HG02571 (cell line): ENCODE results near the gene ARL6IP5.

Experiments used
- ATAC-seq: cut with Tn5 transposase; IDR thresholded peaks from one replicate; pipeline ENCODE4 v1.9.1; 2021; ENCODE audit warnings: mild to moderate bottlenecking, moderate library complexity; ENCODE audit not compliant: unreplicated experiment

The ARL6IP5 gene

DNA sequence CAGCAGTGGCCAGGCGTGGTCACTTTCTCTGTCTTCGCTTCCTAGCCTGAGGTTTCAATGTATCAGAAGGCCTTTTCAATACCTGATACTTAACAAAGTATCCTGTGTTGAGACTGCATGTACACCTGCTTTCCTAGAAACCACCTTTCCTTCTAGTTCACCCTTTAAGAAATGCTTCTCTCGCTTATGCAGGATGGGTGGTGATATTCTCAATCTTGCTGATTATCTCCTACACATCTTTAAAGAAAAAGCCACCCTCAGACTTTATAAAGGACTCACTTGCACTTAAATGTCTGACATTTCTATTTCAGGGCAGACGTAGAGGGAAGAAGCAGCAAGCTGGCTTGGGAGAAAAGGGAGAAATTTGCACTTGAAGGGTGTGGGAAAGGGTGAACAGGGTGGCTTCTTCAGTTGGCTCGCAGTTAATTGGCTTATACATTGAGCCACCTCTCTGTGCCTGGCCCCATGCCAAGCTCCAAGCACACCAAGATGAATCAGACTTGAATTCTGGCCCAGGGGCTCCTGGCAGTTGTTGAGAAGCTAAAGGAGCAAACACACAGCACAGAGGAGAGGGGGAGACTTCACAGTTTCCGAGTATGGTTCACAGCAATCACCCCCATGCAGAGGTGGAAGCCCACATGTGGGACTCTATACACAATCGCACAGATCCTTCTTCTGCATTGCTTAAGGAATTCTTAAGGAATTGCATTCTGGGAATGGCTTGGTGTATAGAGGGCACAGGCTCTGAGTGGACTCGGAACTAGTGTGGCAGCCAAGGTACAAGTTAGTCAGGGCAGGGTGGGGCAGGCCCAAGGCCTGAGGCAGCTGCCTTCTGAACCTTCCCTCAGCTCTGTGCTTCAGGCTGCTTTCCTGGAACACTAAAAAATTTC lies 1.3 kb downstream of the ARL6IP5 start:
- no peak for ATAC-seq

DNA sequence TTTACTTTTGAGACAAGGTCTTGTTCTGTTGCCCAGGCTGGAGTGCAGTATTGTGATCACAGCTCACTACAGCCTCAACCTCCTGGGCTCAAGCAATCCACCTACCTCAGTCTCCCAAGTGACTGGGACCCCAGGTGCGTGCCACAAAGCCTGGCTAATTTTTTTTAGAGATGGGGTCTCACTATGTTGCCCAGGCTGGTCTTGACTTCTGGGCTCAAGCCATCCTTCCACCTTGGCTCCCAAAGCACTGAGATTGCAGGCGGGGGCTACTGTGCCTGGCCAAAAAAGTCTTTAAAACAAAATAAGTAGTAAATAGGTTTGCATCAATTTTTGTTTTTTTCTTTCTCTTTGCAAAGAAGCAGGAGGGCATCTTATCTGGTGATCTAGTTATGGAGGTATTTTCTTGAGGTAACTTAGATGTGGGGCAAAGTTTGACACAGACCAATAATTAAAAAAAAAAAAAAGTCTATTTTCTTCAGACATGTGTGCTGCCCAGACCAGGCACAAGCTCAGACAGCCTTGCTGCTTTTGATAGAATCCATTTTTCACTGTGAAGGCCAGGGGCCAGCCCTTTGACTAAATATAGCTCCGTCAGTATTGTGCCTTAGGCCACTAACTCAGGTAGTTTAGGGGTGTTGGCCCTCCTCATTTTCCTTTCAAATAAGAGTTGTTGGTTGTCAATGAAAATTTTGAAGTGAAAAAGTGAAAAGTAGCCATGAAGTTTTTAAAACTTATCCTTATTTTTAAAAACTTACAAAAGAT lies 2.5 kb downstream of the ARL6IP5 start:
- ATAC-seq = no peak

DNA sequence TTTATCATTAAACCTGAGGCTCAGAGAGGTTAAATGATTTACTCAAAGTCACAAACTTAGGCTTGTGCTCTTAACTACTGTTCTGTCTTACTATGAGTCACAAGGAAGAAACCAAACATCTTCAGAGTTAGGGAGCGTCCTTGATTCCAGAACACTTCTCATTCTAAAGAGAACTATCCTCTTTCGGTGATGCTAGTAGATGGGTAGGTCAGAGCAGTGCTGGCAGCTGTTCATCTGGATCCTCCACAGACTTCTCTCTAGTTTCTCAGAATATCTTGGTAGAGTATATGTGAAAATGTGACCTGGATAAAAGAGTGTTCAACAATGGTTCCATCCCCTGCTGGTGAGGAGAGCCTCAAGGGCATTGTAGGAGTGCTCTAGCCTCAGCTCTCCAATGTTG lies 3.3 kb downstream of the ARL6IP5 start:
- no peak for ATAC-seq

DNA sequence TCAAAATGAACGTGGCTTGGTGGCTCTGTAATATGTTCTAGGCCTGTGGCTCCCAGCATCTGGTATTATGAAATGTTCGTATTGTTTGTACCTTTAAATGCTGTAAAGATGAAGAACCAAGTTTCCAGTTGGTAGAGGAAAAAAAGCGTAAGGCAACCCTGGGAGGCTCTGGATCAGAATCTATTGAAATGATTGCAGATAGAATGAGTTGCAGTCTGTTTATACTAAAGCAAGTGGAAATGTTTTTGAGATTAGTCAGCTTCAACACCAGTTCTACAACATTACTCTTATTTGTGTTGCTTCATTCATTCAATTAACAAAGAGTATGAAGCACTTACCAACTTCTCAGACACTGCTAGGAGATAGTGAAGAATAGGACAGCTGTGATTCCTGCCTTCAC lies 5.3 kb downstream of the ARL6IP5 start:
- ATAC-seq = no peak

DNA sequence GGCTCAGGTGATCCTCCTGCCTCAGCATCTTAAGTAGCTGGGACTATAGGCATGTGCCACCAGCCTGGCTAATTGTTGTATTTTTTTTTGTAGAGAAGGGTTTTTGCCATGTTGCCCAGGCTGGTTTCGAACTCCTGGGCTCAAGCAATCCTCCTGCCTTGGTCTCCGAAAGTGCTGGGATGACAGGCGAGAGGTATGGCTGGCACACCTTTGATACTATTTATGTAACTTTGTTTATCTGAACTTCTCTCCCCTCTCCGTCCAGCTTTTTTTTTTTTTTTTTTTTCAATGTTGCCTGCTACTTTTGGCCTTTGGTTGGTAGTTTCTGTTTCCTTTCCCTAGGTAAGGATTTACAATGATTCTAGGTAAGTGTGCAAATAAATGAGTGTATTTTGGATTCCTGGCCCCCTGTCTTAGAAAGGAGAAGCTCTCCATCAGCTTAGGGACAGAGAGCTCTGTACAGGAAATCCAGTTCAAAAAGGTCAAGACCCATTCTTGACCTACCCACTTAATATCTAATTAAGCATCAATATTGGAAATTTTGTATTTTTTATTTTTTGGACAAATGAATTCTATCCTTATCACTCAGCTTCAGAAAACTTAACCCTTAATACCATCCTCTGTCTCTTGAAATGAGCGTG lies 6.8 kb downstream of the ARL6IP5 start:
- ATAC-seq = peak; percentile 1

DNA sequence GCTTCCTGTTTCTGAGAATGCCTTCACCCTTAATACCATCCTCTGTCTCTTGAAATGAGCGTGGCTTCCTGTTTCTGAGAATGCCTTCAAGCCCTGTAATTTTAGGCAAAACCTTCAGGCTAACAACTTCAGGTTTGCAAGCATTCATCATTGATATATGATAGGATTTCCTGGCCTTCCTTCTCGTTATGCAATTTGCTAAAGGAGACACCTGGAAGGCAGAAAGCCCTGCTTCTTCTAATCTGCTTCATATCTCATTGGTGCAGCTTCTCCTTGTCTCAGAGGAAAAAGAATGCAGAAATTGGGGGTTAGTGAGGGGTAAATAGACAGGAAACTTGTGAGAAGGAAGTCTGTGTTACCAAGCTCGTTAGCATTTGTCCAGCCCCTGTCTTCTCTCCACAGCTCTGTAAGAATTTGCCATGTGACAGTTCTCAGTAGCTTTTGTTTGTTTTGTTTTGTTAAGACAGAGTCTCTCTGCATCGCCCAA lies 7.3 kb downstream of the ARL6IP5 start:
- peak; percentile 56 for ATAC-seq

DNA sequence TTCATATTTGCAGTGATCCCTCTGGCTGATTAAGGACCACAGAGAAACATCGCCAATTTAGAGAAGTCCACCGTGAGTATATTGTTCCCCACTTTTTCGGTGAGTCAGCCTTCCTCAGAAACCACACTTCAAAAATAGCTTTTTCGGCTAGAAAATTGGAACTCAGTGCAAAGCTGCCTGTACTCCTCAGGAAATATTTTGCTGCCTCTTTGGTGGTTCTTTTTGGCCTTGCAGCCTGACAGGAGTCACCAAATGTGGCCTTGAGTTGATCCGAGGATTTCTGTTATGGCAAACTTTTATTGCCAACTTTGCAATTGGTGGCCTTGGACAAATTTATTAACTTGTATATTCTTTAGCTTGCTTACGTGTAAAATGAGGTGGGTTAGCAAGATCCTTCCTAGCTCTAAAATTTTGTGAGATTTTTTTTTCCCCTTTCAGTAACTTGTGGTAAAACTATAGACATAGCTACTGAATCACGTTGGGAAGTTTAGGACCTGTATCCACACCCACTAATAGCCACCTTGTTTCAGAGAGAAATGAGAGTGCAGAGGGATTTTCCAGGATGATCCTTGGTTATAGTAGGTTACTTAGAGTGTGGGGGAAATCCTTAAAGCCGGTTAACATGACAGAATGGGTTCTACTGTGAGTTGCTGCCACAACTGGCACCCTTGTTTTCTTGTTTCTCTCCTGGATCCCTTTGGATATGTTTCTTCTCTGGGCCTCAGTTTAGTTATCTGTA lies 9.9 kb downstream of the ARL6IP5 start:
- ATAC-seq = no peak

DNA sequence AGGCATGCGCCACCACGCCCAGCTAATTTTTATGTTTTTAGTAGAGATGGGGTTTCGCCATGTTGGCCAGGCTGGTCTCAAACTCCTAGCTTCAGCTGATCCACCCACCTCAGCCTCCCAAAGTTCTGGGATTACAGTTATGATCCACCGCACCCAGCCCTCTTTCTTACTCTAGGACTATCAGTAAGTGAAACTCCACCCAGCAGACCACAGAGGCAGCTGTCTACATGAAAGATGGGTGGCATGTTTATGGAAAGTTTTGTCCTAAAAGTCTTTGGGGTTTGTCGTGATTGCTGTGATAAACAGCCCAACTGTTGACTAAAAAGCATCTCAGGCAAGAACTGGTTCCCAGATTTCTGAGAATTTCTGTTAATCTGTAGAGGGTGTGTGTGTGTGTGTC lies 10.9 kb downstream of the ARL6IP5 start:
- ATAC-seq = no peak

DNA sequence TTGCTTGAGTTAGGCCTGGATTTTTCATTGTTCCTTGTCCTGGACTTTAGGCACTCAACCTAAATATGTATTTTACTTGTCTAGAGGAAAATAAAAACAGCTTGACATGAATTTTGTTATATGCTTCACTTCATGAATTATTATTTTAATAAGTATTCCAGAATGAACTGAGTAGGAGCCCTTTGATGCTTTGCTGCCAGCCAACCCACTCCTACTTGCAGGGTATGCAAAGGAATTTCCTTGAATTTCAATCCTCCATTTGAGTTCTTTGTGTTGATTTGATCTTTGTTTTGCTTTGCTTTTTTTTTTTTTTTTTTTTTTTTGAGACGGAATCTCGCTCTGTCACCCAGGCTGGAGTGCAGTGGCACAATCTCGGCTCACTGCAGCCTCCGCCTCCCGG lies 11.6 kb downstream of the ARL6IP5 start:
- no peak for ATAC-seq

DNA sequence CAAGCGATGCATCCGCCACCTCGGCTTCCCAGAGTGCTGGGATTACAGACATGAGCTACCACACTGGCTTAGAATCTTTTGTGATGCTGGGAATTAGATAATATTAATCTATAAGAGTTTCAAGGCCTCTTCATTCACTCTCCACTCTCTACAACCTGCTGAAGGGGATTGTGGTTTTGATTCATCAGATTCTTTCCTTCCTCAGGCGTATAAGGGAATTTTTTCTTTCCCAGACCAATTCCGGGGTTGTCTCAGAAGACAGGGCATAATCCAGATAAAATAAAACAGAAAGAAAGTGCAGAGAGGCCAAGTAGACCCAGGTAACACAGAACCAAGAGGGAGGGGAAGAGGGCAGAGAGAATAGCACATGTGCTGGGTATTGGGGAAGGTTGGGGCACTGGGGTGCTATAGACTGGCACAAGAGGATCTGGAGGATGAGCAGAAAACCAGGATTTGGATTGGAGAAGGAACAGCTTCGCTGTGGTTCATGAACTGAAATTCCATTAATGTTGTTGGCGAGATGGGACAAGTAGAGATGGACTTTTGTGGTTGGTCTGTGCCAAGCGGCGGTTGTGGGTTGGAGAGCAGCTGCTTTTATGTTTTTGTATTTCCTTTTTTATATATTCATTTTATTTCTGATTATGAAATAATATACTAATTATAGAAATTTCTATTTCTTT lies 12.8 kb downstream of the ARL6IP5 start:
- ATAC-seq = no peak

DNA sequence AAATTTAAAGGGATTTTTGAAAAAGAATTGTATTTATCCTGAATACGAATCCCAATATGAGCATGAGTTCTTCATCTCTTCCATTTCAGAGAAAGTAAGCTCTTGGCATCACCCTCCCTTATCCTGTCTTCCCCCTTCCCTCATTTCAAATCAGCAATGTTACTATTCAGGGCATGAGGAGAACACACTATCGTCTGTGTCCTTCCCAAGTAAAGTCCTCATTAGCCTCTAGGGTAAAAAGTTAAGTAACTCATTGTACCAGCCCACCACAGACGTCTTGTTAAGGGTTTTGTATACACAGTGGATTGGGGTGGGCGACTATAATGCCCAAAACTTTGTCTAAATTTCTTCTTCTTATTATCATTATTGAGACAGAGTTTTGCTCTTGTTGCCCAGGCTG lies 14.8 kb downstream of the ARL6IP5 start:
- ATAC-seq = no peak

DNA sequence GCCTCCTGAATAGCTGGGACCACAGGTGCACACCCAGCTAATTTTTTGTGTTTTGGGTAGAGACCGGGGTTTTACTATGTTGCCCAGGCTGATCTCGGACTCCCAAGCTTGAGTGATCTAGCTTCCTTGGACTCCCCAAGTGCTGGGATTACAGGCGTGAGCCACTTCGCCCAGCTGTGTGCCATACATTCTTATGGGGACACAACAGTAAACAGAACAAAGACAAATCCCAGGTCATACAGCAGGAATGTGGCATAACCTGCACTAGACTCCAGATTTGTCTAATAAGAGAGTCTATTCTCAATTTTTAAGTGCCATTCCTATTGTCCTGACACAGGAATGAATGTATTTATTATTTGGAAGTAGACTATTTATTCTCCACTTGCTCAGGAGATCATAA lies 17.6 kb downstream of the ARL6IP5 start:
- no peak for ATAC-seq

DNA sequence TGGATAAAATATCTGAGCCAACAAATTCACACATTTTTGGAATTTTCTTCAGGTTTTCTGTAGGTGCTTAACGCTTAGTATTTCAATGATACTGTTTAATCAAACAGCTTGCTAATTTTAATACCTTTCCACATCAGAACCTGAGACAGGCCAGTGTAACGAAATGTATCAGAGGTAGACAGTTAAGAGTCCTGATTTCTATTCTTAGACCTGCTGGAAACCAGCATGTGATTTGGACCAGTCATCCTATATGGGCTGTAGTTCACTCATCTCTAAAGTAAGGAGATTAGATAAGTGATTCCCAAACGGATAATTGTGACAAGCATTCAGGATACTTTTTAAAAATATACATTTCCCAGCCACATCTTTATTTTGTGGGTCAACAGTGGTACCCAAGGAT lies 18.4 kb downstream of the ARL6IP5 start:
- ATAC-seq = no peak

DNA sequence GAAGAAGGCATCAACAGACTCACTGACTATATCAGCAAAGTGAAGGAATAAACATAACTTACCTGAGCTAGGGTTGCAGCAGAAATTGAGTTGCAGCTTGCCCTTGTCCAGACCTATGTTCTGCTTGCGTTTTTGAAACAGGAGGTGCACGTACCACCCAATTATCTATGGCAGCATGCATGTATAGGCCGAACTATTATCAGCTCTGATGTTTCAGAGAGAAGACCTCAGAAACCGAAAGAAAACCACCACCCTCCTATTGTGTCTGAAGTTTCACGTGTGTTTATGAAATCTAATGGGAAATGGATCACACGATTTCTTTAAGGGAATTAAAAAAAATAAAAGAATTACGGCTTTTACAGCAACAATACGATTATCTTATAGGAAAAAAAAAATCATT lies 19.8 kb downstream of the ARL6IP5 start:
- ATAC-seq = no peak

DNA sequence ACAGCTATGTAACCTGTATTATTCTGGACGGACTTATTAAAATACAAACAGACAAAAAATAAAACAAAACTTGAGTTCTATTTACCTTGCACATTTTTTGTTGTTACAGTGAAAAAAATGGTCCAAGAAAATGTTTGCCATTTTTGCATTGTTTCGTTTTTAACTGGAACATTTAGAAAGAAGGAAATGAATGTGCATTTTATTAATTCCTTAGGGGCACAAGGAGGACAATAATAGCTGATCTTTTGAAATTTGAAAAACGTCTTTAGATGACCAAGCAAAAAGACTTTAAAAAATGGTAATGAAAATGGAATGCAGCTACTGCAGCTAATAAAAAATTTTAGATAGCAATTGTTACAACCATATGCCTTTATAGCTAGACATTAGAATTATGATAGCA lies 20.6 kb downstream of the ARL6IP5 start:
- ATAC-seq = no peak

DNA sequence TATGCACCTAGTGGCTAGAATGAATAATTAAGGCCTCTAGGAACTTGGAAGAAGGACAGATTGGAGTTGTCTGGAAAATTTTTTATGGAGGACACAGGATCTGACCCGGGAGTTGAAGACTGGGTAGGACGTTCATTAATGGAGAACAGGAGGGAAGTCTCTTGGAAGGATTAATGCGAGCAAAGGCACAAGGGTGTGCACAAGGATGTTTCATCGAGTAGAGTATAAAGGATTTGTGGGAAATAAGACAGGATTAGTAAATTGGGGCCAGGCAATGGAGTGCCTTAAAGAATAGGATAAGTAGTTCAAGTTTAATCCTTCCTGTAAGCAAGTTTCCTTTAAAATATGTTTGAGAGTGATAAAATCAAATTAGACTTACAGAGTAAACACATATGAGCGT lies 23.1 kb downstream of the ARL6IP5 start:
- ATAC-seq = no peak

DNA sequence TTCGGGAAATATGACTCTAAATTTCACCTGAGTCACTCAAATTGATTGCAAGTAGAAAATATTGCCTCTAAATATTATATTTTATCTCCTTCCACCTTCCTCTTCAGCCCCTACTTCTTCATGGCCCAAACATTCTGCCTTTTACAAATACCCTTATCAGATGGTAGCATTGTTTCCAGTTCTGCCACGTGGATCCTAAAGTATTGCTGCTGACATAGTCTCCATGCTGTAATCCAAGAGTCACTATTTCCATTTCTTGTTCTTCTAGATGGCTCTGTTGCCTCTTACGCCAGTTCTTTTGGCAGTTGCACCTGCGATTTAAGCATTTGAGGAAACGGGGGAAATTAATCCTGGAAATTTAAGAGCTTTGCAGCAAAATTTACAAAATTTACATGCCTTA lies 24.1 kb downstream of the ARL6IP5 start:
- no peak for ATAC-seq

DNA sequence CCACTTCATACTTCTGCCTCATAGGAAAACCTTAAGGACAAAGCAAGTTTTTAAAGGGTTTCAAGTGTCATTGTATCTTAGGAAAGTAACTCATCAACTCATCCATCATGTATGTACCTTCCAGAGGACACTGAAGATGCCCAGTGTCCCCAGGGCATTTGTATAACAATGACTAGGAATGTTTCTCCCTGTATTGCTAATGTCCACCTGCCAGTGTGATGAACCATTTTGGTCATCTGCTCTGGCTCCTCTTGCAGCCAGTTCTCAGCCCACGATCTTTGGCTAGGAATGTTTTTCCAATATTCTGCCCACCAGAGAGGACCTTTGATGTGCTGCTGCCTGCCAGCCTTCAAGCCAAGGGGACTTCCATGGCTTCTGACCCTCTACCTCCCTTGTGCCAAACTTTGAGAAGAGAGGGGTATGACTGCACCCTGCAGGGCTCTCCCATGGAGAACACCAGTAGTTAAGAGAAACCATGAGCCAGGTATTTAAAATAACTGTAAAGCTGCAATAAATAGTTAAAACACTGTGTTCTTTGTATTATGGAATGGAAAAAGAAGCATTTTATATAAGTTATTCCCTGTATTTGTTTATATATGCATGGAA lies 26.3 kb downstream of the ARL6IP5 start:
- ATAC-seq = no peak

DNA sequence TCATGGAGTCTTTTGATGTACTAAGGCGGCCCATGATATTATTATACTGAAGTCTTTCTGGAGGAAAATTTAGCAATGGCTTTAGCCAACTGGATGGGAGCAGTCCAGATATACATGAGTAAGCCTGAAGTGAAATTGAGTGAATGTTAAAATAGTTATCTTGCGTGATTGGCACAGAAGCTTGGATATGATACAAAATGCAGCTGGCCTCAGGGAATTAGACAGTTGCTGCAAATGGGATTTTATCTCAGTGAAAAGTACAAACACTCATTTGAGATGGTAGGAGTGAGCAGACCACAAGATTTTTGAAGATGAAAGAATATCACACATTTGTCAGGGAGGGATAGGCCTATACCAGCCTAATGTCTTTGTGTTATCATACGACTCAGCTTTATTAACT lies 28.8 kb downstream of the ARL6IP5 start:
- no peak for ATAC-seq

DNA sequence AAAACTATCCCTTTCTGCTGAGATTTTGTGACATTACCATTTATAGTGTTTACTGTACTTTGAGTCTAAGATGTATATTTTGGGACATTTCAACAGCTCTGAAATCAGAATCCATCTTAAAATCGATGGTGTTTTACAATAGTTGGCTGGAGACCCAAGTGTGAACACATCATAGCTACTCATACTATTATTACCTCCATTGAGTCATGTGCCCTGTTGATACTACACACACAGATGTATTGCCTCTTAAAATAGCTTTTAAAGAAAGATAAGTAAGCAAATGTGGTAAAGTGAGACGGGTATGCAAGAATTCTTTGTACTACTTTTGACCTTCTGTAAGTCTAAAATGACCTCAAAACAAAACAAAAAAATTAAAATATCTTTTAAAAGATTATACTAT lies 31.0 kb downstream of the ARL6IP5 start:
- ATAC-seq = no peak
